PC-9 (cell line): ENCODE data around the gene DLG2.

Source experiments
- CTCF ChIP-seq: fragments of 200-600 bp; sonication (generic); conservative IDR thresholded peaks from 2 replicates; pipeline ENCODE4 v1.6.1; 2017; ENCODE audit warnings: mixed run types, antibody characterized with exemption, mild to moderate bottlenecking, moderate library complexity
- EZH2 ChIP-seq: fragments of 200-600 bp; sonication (generic); IDR thresholded peaks from 2 replicates; pipeline ENCODE4 v1.8.0; 2017; ENCODE audit warnings: antibody characterized with exemption, low read depth

- TF ChIP-seq CTCF: no peak
- TF ChIP-seq EZH2: no peak
These were observed 1125.4 kb downstream of the DLG2 start for GRCh38 chr11:84501750-84502149.
